Peyer's patch (tissue), 4 donors: Measurements from ENCODE around the gene ANKS6. TPM values are rescaled to one million over a fixed set of nuclear protein-coding genes. Genes with fewer than 3 reads are reported as not detected.

ENCODE experiments used
- DNase-seq, 3 donors: peaks; one replicate each; pipeline ENCODE4 v3.0.0-alpha.2; 2017 to 2019
- H3K27ac ChIP-seq, 4 donors: fragments of 200-600 bp; sonication (generic); one replicate each; pipeline ENCODE4 v1.5.1; 2016 to 2019
- H3K27me3 ChIP-seq, 2 donors: fragments of 200-600 bp; sonication (generic); one replicate each; pipeline ENCODE4 v1.5.1; 2019
- H3K36me3 ChIP-seq, 3 donors: fragments of 200-600 bp; sonication (generic); one replicate each; pipeline ENCODE4 v1.5.1; 2016 to 2019
- H3K4me1 ChIP-seq, 4 donors: fragments of 200-600 bp; sonication (generic); one replicate each; pipeline ENCODE4 v1.5.1; 2016 to 2019
- H3K4me3 ChIP-seq, 4 donors: fragments of 200-600 bp; sonication (generic); 1 replicate in 3 of 4; 2 replicates in 1 of 4; pipeline ENCODE4 v1.5.1; 2016 to 2019; ENCODE audit warnings: mild to moderate bottlenecking in 1 of 4
- H3K9me3 ChIP-seq, 4 donors: fragments of 200-600 bp; sonication (generic); one replicate each; pipeline ENCODE4 v1.5.1; 2016 to 2019; ENCODE audit warnings: mild to moderate bottlenecking in 1 of 4
- POLR2A ChIP-seq, 2 donors: fragments of 450-650 bp; IDR thresholded peaks; one replicate each; pipeline ENCODE4 v1.5.1; 2017; ENCODE audit warnings: antibody characterized with exemption in 2 of 2, mild to moderate bottlenecking in 2 of 2, moderate library complexity in 2 of 2
- total RNA-seq, 4 donors: library from RNA; depleted of rRNA; stranded (reverse); fragments of >200 nt; gene quantifications; one replicate each; pipeline ENCODE4 v1.1.0, GENCODE V29; 2016
- TF ChIP-seq, protein P1 (sequence below), 6 experiments: fragments of 450-650 bp in 4 of 6; fragments of 200-600 bp in 2 of 6; sonication (generic) in 1 of 6; IDR thresholded peaks; one replicate each; pipeline ENCODE4 v1.5.1; 2017 to 2019; ENCODE audit warnings: antibody characterized with exemption in 6 of 6, mild to moderate bottlenecking in 3 of 6, moderate library complexity in 1 of 6

ANKS6 gene
- total RNA-seq, 4 donors from 2014 or later: 39.8 to 79.6 (median 54.6) TPM

DNA sequence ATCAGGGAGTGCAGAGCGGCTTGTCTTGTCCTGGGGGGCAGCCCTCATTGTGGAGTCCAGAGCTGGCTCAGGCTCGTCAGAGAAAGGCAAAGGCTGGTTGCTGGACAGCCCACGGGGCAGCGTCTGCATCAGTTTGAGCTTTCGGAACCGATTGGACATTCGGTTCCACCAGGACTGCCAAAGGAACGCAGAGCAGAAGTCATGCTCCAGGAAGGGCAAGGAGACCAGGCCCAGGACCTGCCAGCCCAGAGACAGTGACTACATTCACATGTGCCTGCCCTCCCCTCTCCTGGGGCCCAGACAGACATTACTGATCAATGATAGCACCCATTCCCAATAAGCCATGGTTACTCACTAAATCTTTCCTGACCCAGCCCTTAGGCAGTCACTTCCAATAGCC, 18.1 kb downstream of the ANKS6 start:
- H3K4me3 ChIP-seq: no peak overlapping the region
- peak overlapping the region in 2 of 4 donors; percentile 32 to 76 for H3K27ac ChIP-seq
- H3K4me1 ChIP-seq: peaks cover 0 to 17% (median 5%) of the 10 kb centered on the region in 4 donors
- peaks cover 0 to 17% (median 0%) of the 10 kb centered on the region in 3 donors for H3K36me3 ChIP-seq
- DNase-seq: no peak
- H3K9me3 ChIP-seq: no peaks in the 10 kb centered on the region
- H3K27me3 ChIP-seq: no peaks in the 10 kb centered on the region
- TF ChIP-seq, protein P1, sequence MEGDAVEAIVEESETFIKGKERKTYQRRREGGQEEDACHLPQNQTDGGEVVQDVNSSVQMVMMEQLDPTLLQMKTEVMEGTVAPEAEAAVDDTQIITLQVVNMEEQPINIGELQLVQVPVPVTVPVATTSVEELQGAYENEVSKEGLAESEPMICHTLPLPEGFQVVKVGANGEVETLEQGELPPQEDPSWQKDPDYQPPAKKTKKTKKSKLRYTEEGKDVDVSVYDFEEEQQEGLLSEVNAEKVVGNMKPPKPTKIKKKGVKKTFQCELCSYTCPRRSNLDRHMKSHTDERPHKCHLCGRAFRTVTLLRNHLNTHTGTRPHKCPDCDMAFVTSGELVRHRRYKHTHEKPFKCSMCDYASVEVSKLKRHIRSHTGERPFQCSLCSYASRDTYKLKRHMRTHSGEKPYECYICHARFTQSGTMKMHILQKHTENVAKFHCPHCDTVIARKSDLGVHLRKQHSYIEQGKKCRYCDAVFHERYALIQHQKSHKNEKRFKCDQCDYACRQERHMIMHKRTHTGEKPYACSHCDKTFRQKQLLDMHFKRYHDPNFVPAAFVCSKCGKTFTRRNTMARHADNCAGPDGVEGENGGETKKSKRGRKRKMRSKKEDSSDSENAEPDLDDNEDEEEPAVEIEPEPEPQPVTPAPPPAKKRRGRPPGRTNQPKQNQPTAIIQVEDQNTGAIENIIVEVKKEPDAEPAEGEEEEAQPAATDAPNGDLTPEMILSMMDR (IDR thresholded peaks at IDR 0.05): no peak
- no peak for TF ChIP-seq POLR2A (IDR thresholded peaks at IDR 0.05)

DNA sequence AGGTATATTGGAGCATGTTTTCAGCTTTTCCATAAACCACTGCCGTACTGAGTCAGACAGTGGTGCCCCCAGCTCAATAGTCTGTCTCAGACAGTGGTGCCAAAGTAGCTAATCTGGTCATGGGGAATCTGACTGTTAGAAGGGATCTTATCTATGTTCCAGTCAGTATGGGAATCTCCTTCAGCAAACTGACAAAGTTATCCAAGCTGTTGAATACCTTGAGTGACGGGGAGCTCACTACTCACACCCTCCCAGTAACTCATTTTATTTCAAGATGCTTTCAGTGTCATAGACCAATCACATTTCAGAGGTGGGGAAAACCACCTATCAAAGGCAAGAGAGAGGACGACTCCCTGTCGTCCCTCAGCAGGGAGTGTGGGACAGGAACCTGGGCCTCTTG, 18.7 kb downstream of the ANKS6 start:
- no peak for DNase-seq
- TF ChIP-seq, protein P1 (IDR thresholded peaks at IDR 0.05): no peak
- TF ChIP-seq POLR2A (IDR thresholded peaks at IDR 0.05): no peak
- peaks cover 0 to 13% (median 5%) of the 10 kb centered on the region in 4 donors for H3K4me1 ChIP-seq
- no peaks in the 10 kb centered on the region for H3K9me3 ChIP-seq
- no peak overlapping the region for H3K27ac ChIP-seq
- H3K27me3 ChIP-seq: no peaks in the 10 kb centered on the region
- peaks cover 0 to 23% (median 0%) of the 10 kb centered on the region in 3 donors for H3K36me3 ChIP-seq
- no peak overlapping the region for H3K4me3 ChIP-seq

DNA sequence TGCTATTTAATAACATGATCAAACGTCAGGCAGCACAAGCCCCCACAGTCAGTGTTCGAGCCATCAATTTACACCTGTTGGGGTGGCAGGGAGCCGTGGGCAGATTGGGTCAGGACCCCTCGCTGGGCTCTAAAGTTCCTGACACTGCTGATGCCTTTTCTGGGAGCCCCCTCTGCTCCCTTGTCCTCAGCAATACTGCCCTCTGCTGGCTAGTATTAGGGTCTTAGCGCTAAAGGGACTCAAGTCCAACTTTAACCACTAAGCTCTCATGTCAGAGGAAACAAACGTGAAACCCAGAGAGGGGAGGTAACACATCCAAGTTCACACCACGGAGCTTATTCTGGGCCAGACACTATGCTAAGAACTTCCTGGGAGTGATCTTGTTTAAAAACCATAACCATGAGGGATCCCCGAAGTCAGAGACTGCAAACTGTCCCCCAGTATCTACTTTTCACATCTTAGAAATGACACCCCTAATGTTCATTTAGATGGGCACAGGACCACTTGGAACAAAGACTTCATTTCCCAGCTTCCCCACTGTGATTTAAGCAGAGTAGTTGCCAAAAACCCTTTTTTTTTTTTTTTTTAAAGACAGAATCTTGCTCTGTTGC, 20.4 kb downstream of the ANKS6 start:
- TF ChIP-seq, protein P1 (IDR thresholded peaks at IDR 0.05): peak; percentile 16 to 63 (median 42)
- no peak for TF ChIP-seq POLR2A (IDR thresholded peaks at IDR 0.05)

DNA sequence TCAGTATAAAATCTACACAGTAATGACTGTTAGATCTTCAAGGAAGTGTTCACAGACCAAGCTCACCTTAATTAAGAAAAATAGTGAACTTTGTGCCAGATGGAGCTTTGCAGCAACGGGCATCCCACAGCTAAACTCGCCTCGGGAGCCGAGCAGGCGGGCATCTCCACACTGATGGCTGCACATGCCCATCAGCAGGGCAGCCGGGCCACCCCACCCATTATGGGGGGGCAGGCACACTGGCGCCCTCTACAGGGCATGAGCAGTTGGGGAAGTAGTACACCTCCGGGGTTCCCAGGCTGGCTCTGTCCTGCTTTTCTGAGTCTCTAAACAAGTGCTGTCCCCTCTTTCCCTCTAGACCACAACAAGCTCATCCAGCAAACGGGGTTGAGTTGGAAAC, 21.6 kb downstream of the ANKS6 start:
- Histone ChIP-seq H3K27me3 (no peaks in the 10 kb centered on the region), H3K27ac (no peak overlapping the region)
- no peak for DNase-seq

More for the DNA sequence above, 20.4 kb downstream of the ANKS6 start:
- H3K9me3 ChIP-seq: no peaks in the 10 kb centered on the region
- H3K27ac ChIP-seq: no peak overlapping the region
- DNase-seq: peak in 2 of 3 donors; percentile 32 to 62
- no peak overlapping the region for H3K4me3 ChIP-seq
- H3K27me3 ChIP-seq: no peaks in the 10 kb centered on the region
- H3K4me1 ChIP-seq: peaks cover 0 to 4% (median 2%) of the 10 kb centered on the region in 4 donors
- peaks cover 0 to 32% (median 0%) of the 10 kb centered on the region in 3 donors for H3K36me3 ChIP-seq

DNA sequence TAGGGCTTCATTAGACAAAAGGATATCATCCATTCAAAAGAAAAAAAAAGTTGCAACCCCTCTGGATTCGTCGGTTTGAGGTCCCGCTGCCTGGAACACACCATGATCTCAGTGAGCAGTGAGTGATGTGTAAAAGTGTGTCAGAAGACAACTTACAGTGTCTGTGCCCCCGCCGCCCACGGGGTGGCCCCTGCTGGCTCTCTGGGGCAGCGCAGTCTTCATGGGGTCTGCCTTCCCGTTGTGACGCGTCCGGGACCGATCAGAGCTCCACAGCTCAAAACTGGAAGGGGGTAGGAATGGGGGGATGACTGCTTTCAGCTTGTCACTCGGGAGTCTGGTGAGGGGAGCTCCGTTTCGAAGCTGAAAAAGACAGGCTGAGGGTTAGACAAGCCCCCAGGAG, 22.6 kb downstream of the ANKS6 start:
- peaks cover 0 to 32% (median 0%) of the 10 kb centered on the region in 3 donors for H3K36me3 ChIP-seq
- TF ChIP-seq, protein P1 (IDR thresholded peaks at IDR 0.05): no peak
- no peak for TF ChIP-seq POLR2A (IDR thresholded peaks at IDR 0.05)
- H3K4me1 ChIP-seq: no peaks in the 10 kb centered on the region
- H3K27me3 ChIP-seq: no peaks in the 10 kb centered on the region
- H3K27ac ChIP-seq: no peak overlapping the region
- no peak for DNase-seq
- H3K4me3 ChIP-seq: no peak overlapping the region
- no peaks in the 10 kb centered on the region for H3K9me3 ChIP-seq

More for the DNA sequence above, 21.6 kb downstream of the ANKS6 start:
- peaks cover 0 to 4% (median under 1%) of the 10 kb centered on the region in 4 donors for H3K4me1 ChIP-seq
- no peak overlapping the region for H3K4me3 ChIP-seq
- TF ChIP-seq POLR2A (IDR thresholded peaks at IDR 0.05): no peak
- TF ChIP-seq, protein P1 (IDR thresholded peaks at IDR 0.05): peak in 4 of 6 experiments; percentile 26 to 40 (median 36)
- H3K9me3 ChIP-seq: no peaks in the 10 kb centered on the region
- peaks cover 0 to 32% (median 0%) of the 10 kb centered on the region in 3 donors for H3K36me3 ChIP-seq
